Daoy (cell line): ENCODE measurements around the gene SDR39U1. TPM values are rescaled to one million over a fixed set of nuclear protein-coding genes. Genes with fewer than 3 reads are reported as not detected.
"Not testable (repeated sequence)": the region's sequence is repeated elsewhere in the genome, so short reads cannot be mapped to it uniquely, and the experiment has no call there.

Source experiments
- DNase-seq: peaks from one replicate; pipeline ENCODE4 v3.0.0-alpha.2; 2015; ENCODE audit warnings: low read depth
- total RNA-seq: library from RNA; depleted of rRNA; stranded (reverse); fragments of >200 nt; shearing (Covaris generic); gene quantifications from 2 replicates; pipeline ENCODE4 v1.2.3, GENCODE V29; 2014; rRNA removed

SDR39U1 gene
- total RNA-seq, result 9.3 and 10.0 TPM in 2 replicates

- peak; percentile 99 for DNase-seq
These were observed at the start of gene SDR39U1 for GRCh38 chr14:24442240-24443052. Gene SDR39U1, minus strand, starts transcription at chr14:24442776. Its CDS starts 7 bp downstream, at chr14:24442769.

GRCh38 chr14:24491586-24492408 is 49.2 kb upstream of the SDR39U1 start:
- DNase-seq, result not testable (repeated sequence)

- peak; percentile 15 for DNase-seq
These were observed 41.2 kb upstream of the SDR39U1 start for GRCh38 chr14:24483604-24484252.

- peak; percentile 37 for DNase-seq
These were observed 40.2 kb upstream of the SDR39U1 start for GRCh38 chr14:24482699-24483303.

- DNase-seq, result peak; percentile 44
These were observed 39.2 kb upstream of the SDR39U1 start for GRCh38 chr14:24481622-24482324.

- DNase-seq, result not testable (repeated sequence)
These were observed 37.4 kb upstream of the SDR39U1 start for GRCh38 chr14:24479999-24480398.

- DNase-seq, result no peak
These were observed 32.7 kb upstream of the SDR39U1 start for GRCh38 chr14:24475261-24475660.

- DNase-seq, result no peak
These were observed 30.6 kb upstream of the SDR39U1 start for GRCh38 chr14:24473211-24473610.

GRCh38 chr14:24470450-24470849 is 27.9 kb upstream of the SDR39U1 start:
- not testable (repeated sequence) for DNase-seq

GRCh38 chr14:24465805-24466204 is 23.2 kb upstream of the SDR39U1 start:
- DNase-seq, result no peak

GRCh38 chr14:24465368-24465767 is 22.8 kb upstream of the SDR39U1 start:
- DNase-seq, result no peak

GRCh38 chr14:24463884-24464785 is 21.6 kb upstream of the SDR39U1 start:
- no peak for DNase-seq

GRCh38 chr14:24463017-24463883 is 20.7 kb upstream of the SDR39U1 start:
- DNase-seq, result no peak

- no peak for DNase-seq
These were observed 18.8 kb upstream of the SDR39U1 start for GRCh38 chr14:24461336-24461735.

- no peak for DNase-seq
These were observed 16.8 kb upstream of the SDR39U1 start for GRCh38 chr14:24459331-24459730.

GRCh38 chr14:24458736-24459135 is 16.2 kb upstream of the SDR39U1 start:
- DNase-seq, result no peak

- no peak for DNase-seq
These were observed 14.4 kb upstream of the SDR39U1 start for GRCh38 chr14:24456980-24457379.

GRCh38 chr14:24450828-24451227 is 8.3 kb upstream of the SDR39U1 start:
- DNase-seq, result not testable (repeated sequence)

GRCh38 chr14:24443053-24443665 is 583 bp upstream of the SDR39U1 start:
- DNase-seq, result no peak
